Ishikawa (cell line): ENCODE results near the gene HTR3D.

Source experiments
- CEBPB ChIP-seq: IDR thresholded peaks from 2 replicates; pipeline ENCODE4 v1.6.1; 2012
- EGR1 ChIP-seq: IDR thresholded peaks from 2 replicates; pipeline ENCODE4 v1.6.1; 2012
- EP300 ChIP-seq: IDR thresholded peaks from 2 replicates; pipeline ENCODE4 v1.6.1; 2012; ENCODE audit warnings: borderline replicate concordance
- RAD21 ChIP-seq: IDR thresholded peaks from 2 replicates; pipeline ENCODE4 v1.6.1; 2012; ENCODE audit warnings: low read depth
- TAF1 ChIP-seq: IDR thresholded peaks from 2 replicates; pipeline ENCODE4 v1.6.1; 2012; ENCODE audit warnings: low read depth, mild to moderate bottlenecking
- TEAD4 ChIP-seq: IDR thresholded peaks from 2 replicates; pipeline ENCODE4 v1.6.1; 2012
- ZBTB7A ChIP-seq: IDR thresholded peaks from 2 replicates; pipeline ENCODE4 v1.6.1; 2012; ENCODE audit warnings: low read depth
- TF ChIP-seq, protein P1 (sequence below): IDR thresholded peaks from 2 replicates; pipeline ENCODE4 v1.6.1; 2012; ENCODE audit warnings: low read depth, mild to moderate bottlenecking
- TF ChIP-seq, protein P2 (sequence below): IDR thresholded peaks from 2 replicates; pipeline ENCODE4 v1.6.1; 2012

DNA sequence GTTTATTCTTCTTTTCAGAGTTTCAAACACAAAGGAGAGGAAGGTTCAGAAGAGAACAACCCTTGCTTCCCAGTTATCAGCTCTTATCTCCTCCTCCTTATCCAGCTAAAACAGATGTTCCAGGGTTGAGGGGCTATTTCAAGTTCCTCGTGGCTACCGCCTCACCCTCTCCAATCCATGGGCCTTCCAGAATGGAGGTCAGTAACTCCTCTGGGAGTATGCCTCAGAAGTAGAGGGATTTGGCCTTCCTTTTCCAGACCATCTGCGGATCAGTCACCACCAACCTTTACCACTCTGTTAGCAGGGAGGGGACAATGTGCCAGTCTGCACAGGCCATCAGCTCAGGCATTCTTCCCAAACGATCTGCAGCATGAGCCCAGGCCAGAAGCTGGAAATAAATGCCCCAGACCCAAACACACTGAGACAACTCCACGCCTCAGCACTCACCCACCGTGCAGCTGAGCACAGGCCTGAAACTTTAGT is 36.1 kb downstream of the HTR3D start:
- TF ChIP-seq EP300 (no peak), TAF1 (no peak), CEBPB (no peak), TEAD4 (no peak), ZBTB7A (no peak), RAD21 (no peak), EGR1 (no peak)
- TF ChIP-seq, protein P1, sequence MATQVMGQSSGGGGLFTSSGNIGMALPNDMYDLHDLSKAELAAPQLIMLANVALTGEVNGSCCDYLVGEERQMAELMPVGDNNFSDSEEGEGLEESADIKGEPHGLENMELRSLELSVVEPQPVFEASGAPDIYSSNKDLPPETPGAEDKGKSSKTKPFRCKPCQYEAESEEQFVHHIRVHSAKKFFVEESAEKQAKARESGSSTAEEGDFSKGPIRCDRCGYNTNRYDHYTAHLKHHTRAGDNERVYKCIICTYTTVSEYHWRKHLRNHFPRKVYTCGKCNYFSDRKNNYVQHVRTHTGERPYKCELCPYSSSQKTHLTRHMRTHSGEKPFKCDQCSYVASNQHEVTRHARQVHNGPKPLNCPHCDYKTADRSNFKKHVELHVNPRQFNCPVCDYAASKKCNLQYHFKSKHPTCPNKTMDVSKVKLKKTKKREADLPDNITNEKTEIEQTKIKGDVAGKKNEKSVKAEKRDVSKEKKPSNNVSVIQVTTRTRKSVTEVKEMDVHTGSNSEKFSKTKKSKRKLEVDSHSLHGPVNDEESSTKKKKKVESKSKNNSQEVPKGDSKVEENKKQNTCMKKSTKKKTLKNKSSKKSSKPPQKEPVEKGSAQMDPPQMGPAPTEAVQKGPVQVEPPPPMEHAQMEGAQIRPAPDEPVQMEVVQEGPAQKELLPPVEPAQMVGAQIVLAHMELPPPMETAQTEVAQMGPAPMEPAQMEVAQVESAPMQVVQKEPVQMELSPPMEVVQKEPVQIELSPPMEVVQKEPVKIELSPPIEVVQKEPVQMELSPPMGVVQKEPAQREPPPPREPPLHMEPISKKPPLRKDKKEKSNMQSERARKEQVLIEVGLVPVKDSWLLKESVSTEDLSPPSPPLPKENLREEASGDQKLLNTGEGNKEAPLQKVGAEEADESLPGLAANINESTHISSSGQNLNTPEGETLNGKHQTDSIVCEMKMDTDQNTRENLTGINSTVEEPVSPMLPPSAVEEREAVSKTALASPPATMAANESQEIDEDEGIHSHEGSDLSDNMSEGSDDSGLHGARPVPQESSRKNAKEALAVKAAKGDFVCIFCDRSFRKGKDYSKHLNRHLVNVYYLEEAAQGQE, result no peak
- TF ChIP-seq, protein P2, sequence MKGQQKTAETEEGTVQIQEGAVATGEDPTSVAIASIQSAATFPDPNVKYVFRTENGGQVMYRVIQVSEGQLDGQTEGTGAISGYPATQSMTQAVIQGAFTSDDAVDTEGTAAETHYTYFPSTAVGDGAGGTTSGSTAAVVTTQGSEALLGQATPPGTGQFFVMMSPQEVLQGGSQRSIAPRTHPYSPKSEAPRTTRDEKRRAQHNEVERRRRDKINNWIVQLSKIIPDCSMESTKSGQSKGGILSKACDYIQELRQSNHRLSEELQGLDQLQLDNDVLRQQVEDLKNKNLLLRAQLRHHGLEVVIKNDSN, result no peak
